ENCODE measurements around the gene DENND11.

DNA sequence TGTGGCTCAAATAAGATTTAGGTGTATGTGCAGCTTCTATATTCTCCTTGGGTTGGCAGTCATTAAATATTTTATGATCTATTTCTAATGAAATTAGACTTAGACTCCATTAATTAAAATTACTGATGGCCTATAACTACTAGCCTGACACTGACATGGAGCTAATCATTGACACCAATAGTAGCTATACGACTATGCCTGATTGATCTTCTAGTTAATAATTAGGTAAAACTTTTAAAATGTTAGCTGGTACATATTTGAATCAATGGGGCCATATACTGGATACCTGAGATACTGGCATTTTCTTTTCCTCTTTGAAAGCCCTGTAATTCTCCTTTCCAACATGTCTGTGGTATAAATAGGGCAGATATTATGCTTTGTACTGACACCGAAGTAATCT lies 20.6 kb upstream of the DENND11 start:
- TF ChIP-seq, protein P1, sequence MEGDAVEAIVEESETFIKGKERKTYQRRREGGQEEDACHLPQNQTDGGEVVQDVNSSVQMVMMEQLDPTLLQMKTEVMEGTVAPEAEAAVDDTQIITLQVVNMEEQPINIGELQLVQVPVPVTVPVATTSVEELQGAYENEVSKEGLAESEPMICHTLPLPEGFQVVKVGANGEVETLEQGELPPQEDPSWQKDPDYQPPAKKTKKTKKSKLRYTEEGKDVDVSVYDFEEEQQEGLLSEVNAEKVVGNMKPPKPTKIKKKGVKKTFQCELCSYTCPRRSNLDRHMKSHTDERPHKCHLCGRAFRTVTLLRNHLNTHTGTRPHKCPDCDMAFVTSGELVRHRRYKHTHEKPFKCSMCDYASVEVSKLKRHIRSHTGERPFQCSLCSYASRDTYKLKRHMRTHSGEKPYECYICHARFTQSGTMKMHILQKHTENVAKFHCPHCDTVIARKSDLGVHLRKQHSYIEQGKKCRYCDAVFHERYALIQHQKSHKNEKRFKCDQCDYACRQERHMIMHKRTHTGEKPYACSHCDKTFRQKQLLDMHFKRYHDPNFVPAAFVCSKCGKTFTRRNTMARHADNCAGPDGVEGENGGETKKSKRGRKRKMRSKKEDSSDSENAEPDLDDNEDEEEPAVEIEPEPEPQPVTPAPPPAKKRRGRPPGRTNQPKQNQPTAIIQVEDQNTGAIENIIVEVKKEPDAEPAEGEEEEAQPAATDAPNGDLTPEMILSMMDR (conservative IDR thresholded peaks at IDR 0.05; ENCODE audit: low read depth, low read length), result no peak
- TF ChIP-seq, protein P2, sequence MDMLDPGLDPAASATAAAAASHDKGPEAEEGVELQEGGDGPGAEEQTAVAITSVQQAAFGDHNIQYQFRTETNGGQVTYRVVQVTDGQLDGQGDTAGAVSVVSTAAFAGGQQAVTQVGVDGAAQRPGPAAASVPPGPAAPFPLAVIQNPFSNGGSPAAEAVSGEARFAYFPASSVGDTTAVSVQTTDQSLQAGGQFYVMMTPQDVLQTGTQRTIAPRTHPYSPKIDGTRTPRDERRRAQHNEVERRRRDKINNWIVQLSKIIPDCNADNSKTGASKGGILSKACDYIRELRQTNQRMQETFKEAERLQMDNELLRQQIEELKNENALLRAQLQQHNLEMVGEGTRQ (IDR thresholded peaks at IDR 0.05; ENCODE audit: low read depth, low read length), result no peak
- no peak for TF ChIP-seq MAZ (IDR thresholded peaks at IDR 0.05; ENCODE audit: borderline replicate concordance, low read depth, low read length)
- TF ChIP-seq MAFK (IDR thresholded peaks at IDR 0.05; ENCODE audit: low read depth, low read length), result no peak
- TF ChIP-seq POLR2A (IDR thresholded peaks at IDR 0.05; ENCODE audit: low read depth, low read length), result no peak
- TF ChIP-seq CHD1 (IDR thresholded peaks at IDR 0.05; ENCODE audit: low read depth, low read length), result no peak

All from IMR-90 (cell line).